HL-60 (cell line): ENCODE data around the gene CSNK1G3.
A peak's percentile ranks its signal among the peaks of the same experiment; 100 is the strongest.

Experiments
- DNase-seq, 2 experiments: peaks; one replicate each; pipeline ENCODE4 v3.0.0-alpha.2; 2010 to 2020; ENCODE audit warnings: low read depth in 1 of 2, low spot score in 1 of 2
- H3K27ac ChIP-seq: fragments of 250-450 bp; sonication (Bioruptor Pico); replicated peaks from 2 replicates; pipeline ENCODE4 v1.5.1; 2020; ENCODE audit warnings: mild to moderate bottlenecking, moderate library complexity
- H3K27me3 ChIP-seq: fragments of 250-450 bp; sonication (Bioruptor Pico); 2 replicates; pipeline ENCODE4 v1.5.1; 2021; ENCODE audit warnings: mild to moderate bottlenecking, moderate library complexity; ENCODE audit not compliant: insufficient read depth, poor library complexity, severe bottlenecking
- H3K4me3 ChIP-seq: replicated peaks from 2 replicates; pipeline ENCODE4 v1.5.1; 2011; ENCODE audit warnings: mild to moderate bottlenecking, control low read depth, low read length; ENCODE audit not compliant: insufficient read depth
- CTCF ChIP-seq: IDR thresholded peaks from one replicate; pipeline ENCODE4 v1.5.1; 2011; ENCODE audit warnings: low read length, control low read depth, inconsistent platforms; ENCODE audit not compliant: insufficient read depth
- GABPA ChIP-seq: IDR thresholded peaks from 2 replicates; pipeline ENCODE4 v1.6.1; 2012; ENCODE audit warnings: low read depth
- POLR2AphosphoS5 ChIP-seq: IDR thresholded peaks from 2 replicates; pipeline ENCODE4 v1.6.1; 2012; ENCODE audit warnings: low read depth
- SPI1 ChIP-seq: IDR thresholded peaks from 2 replicates; pipeline ENCODE4 v1.6.1; 2012; ENCODE audit warnings: low read depth, mild to moderate bottlenecking, borderline replicate concordance
- TF ChIP-seq, protein P1 (sequence below): IDR thresholded peaks from 2 replicates; pipeline ENCODE4 v1.6.1; 2012; ENCODE audit warnings: low read depth; ENCODE audit not compliant: insufficient replicate concordance

CSNK1G3 gene

DNA sequence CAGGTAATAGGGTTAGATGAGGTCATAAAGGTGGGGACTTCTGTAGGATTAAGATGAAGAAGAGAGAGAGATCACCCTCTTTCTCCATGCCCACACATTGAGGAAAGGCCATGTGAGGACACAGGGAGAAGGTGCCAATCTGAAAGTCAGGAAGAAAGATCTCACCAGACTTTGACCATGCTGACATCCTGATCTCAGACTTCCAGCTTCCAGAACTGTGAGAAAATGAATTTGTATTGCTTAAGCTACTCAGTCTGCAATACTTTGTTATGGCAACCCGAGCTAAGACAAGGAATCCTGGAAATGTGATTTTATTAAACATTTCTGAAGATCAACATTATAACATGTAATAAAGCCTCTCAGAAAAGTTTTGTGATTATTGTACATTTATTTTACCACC lies 3.5 kb upstream of the CSNK1G3 start:
- Histone ChIP-seq H3K4me3 (no peak overlapping the region), H3K27me3 (no peaks in the 10 kb centered on the region), H3K27ac (no peak overlapping the region)
- TF ChIP-seq GABPA (no peak), POLR2AphosphoS5 (no peak), SPI1 (no peak), CTCF (no peak)
- TF ChIP-seq, protein P1, sequence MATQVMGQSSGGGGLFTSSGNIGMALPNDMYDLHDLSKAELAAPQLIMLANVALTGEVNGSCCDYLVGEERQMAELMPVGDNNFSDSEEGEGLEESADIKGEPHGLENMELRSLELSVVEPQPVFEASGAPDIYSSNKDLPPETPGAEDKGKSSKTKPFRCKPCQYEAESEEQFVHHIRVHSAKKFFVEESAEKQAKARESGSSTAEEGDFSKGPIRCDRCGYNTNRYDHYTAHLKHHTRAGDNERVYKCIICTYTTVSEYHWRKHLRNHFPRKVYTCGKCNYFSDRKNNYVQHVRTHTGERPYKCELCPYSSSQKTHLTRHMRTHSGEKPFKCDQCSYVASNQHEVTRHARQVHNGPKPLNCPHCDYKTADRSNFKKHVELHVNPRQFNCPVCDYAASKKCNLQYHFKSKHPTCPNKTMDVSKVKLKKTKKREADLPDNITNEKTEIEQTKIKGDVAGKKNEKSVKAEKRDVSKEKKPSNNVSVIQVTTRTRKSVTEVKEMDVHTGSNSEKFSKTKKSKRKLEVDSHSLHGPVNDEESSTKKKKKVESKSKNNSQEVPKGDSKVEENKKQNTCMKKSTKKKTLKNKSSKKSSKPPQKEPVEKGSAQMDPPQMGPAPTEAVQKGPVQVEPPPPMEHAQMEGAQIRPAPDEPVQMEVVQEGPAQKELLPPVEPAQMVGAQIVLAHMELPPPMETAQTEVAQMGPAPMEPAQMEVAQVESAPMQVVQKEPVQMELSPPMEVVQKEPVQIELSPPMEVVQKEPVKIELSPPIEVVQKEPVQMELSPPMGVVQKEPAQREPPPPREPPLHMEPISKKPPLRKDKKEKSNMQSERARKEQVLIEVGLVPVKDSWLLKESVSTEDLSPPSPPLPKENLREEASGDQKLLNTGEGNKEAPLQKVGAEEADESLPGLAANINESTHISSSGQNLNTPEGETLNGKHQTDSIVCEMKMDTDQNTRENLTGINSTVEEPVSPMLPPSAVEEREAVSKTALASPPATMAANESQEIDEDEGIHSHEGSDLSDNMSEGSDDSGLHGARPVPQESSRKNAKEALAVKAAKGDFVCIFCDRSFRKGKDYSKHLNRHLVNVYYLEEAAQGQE: no peak
- no peak for DNase-seq

DNA sequence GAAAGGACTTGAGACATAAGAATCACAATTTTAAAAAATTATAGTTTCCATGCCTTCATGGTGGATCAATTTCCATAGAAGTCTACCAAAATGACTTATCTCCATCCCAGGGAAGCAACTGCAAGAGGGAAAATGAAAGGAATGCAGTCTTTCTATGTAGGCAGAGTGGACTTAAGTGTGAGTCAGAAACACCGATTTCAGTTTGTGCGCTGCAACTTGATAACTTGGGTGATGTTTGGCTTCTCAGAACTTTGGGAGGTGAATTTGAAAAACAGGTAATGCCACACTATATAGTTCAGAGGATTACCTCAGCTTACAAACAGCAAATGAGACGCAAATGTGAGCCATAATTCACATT lies 708 bp upstream of the CSNK1G3 start:
- peak overlapping the region; percentile 34 for H3K4me3 ChIP-seq
- no peak for DNase-seq
- no peak overlapping the region for H3K27ac ChIP-seq
- no peak for TF ChIP-seq CTCF
- TF ChIP-seq SPI1: no peak
- TF ChIP-seq GABPA: no peak
- no peak for TF ChIP-seq POLR2AphosphoS5
- TF ChIP-seq, protein P1: no peak
- no peaks in the 10 kb centered on the region for H3K27me3 ChIP-seq

- H3K27me3 ChIP-seq: no peaks in the 10 kb centered on the region
- peak overlapping the region; percentile 38 for H3K27ac ChIP-seq
- peak in 1 of 2 experiments; percentile 6 for DNase-seq
- TF ChIP-seq GABPA (no peak), SPI1 (peak; percentile 52; the same call in 1 of the 2 replicates)
- H3K4me3 ChIP-seq: peak overlapping the region; percentile 70
Measured at GRCh38 chr5:123512611-123513461, 859 bp downstream of the CSNK1G3 start.

GRCh38 chr5:123514615-123515355 lies 2.8 kb downstream of the CSNK1G3 start:
- TF ChIP-seq, protein P1: no peak
- TF ChIP-seq POLR2AphosphoS5 (no peak), SPI1 (no peak), GABPA (no peak), CTCF (no peak)
- Histone ChIP-seq H3K4me3 (no peak overlapping the region), H3K27me3 (no peaks in the 10 kb centered on the region), H3K27ac (no peak overlapping the region)
- no peak for DNase-seq
